Lung (tissue), 12 donors: Measurements from ENCODE around the gene MIGA2. TPM values are rescaled to one million over a fixed set of nuclear protein-coding genes. Genes with fewer than 3 reads are reported as not detected.

Experiments
- ATAC-seq: fragments of 200-7000 bp; cut with Tn5 transposase; one replicate; pipeline ENCODE4 v1.9.1; 2020; ENCODE audit warnings: moderate number of reproducible peaks; ENCODE audit not compliant: insufficient read depth, low FRiP score
- DNase-seq, 3 donors: peaks; one replicate each; pipeline ENCODE4 v3.0.0-alpha.2; 2013 to 2017
- H3K27ac ChIP-seq, 2 donors: one replicate each; pipeline ENCODE4 v1.5.1; 2013; ENCODE audit warnings: mild to moderate bottlenecking in 2 of 2, moderate library complexity in 2 of 2, control low read depth in 1 of 2, inconsistent platforms in 1 of 2, low read depth in 1 of 2, low read length in 1 of 2
- H3K27me3 ChIP-seq, 3 donors: one replicate each; pipeline ENCODE4 v1.5.1; 2013; ENCODE audit warnings: low read length in 2 of 3; ENCODE audit not compliant: control insufficient read depth in 3 of 3, insufficient read depth in 3 of 3
- H3K36me3 ChIP-seq, 4 donors: one replicate each; pipeline ENCODE4 v1.5.1; 2013; ENCODE audit warnings: low read length in 4 of 4, mild to moderate bottlenecking in 1 of 4, moderate library complexity in 1 of 4; ENCODE audit not compliant: control insufficient read depth in 4 of 4, insufficient read depth in 4 of 4
- H3K4me1 ChIP-seq, 5 donors: one replicate each; pipeline ENCODE4 v1.5.1; 2013; ENCODE audit warnings: low read length in 5 of 5, mild to moderate bottlenecking in 2 of 5, moderate library complexity in 1 of 5; ENCODE audit not compliant: control insufficient read depth in 5 of 5, insufficient read depth in 5 of 5
- H3K4me3 ChIP-seq: one replicate; pipeline ENCODE4 v1.5.1; 2013; ENCODE audit warnings: mild to moderate bottlenecking, control low read depth, moderate library complexity
- H3K9ac ChIP-seq, 2 donors: one replicate each; pipeline ENCODE4 v1.5.1; 2013; ENCODE audit warnings: low read length in 2 of 2, control low read depth in 1 of 2; ENCODE audit not compliant: insufficient read depth in 1 of 2
- H3K9me3 ChIP-seq, 4 donors: one replicate each; pipeline ENCODE4 v1.5.1; 2013; ENCODE audit warnings: low read length in 3 of 4, mild to moderate bottlenecking in 1 of 4, moderate library complexity in 1 of 4; ENCODE audit not compliant: control insufficient read depth in 4 of 4, insufficient read depth in 3 of 4
- WGBS, 2 donors: extraction: QIAGEN DNeasy Blood & Tissue Kit; methylation state at CpG; one replicate each; pipeline ENCODE4 v1.1.7; 2013; 5-methylcytosine and 5-hydroxymethylcytosine counted together
- polyA plus RNA-seq, 2 donors: library from polyadenylated mRNA; stranded (reverse); fragments of 200-250 nt; gene quantifications; one replicate each; pipeline ENCODE4 v1.2.1, GENCODE V29; 2013
- total RNA-seq, 2 donors: library from RNA; depleted of rRNA in 1 of 2; stranded (reverse); fragments of >200 nt in 1 of 2; gene quantifications; one replicate each; pipeline ENCODE4 v1.2.1, GENCODE V29; 2014 to 2021
- TF ChIP-seq, protein P1 (sequence below): IDR thresholded peaks from 2 replicates; pipeline ENCODE4 v1.5.1; 2012; ENCODE audit warnings: mild to moderate bottlenecking; ENCODE audit errors: control extremely low read depth, extremely low read depth
- donor health status: control.
- donor health status: control.
- donor health status: Bipolar disorder and iron deficiency.
- donor health status: healthy.
- donor health status: DM: yes; HTN: yes; CAD: no.

Gene MIGA2
- total and polyA plus RNA-seq, 4 donors = 18.6 to 31.6 (median 21.0) TPM

- WGBS, 2 donors = 41 to 76% methylated on average over 8 of the region's 8 CpGs
- no peak for DNase-seq
- ATAC-seq = no peak
These were observed 21.8 kb upstream of the MIGA2 start for GRCh38 chr9:129014608-129015007.

GRCh38 chr9:129021091-129021490, 15.3 kb upstream of the MIGA2 start:
- 64 to 72% methylated on average over 8 of the region's 8 CpGs for WGBS, 2 donors
- H3K27ac ChIP-seq = no peak overlapping the region
- H3K4me3 ChIP-seq = no peak overlapping the region
- H3K9me3 ChIP-seq = no peaks in the 10 kb centered on the region
- H3K4me1 ChIP-seq = peaks cover 0 to 4% (median 0%) of the 10 kb centered on the region in 5 donors
- TF ChIP-seq, protein P1, sequence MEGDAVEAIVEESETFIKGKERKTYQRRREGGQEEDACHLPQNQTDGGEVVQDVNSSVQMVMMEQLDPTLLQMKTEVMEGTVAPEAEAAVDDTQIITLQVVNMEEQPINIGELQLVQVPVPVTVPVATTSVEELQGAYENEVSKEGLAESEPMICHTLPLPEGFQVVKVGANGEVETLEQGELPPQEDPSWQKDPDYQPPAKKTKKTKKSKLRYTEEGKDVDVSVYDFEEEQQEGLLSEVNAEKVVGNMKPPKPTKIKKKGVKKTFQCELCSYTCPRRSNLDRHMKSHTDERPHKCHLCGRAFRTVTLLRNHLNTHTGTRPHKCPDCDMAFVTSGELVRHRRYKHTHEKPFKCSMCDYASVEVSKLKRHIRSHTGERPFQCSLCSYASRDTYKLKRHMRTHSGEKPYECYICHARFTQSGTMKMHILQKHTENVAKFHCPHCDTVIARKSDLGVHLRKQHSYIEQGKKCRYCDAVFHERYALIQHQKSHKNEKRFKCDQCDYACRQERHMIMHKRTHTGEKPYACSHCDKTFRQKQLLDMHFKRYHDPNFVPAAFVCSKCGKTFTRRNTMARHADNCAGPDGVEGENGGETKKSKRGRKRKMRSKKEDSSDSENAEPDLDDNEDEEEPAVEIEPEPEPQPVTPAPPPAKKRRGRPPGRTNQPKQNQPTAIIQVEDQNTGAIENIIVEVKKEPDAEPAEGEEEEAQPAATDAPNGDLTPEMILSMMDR = no peak
- peaks cover 0 to 1% (median 0%) of the 10 kb centered on the region in 4 donors for H3K36me3 ChIP-seq
- no peaks in the 10 kb centered on the region for H3K27me3 ChIP-seq
- ATAC-seq (no peak), DNase-seq (no peak)
- no peak overlapping the region for H3K9ac ChIP-seq

More at GRCh38 chr9:129014608-129015007, 21.8 kb upstream of the MIGA2 start:
- Histone ChIP-seq H3K4me3 (no peak overlapping the region), H3K27me3 (no peaks in the 10 kb centered on the region), H3K36me3 (peaks cover 3 to 44% (median 5%) of the 10 kb centered on the region in 4 donors), H3K9ac (no peak overlapping the region), H3K4me1 (no peaks in the 10 kb centered on the region), H3K9me3 (no peaks in the 10 kb centered on the region), H3K27ac (no peak overlapping the region)
- TF ChIP-seq, protein P1 = no peak

DNA sequence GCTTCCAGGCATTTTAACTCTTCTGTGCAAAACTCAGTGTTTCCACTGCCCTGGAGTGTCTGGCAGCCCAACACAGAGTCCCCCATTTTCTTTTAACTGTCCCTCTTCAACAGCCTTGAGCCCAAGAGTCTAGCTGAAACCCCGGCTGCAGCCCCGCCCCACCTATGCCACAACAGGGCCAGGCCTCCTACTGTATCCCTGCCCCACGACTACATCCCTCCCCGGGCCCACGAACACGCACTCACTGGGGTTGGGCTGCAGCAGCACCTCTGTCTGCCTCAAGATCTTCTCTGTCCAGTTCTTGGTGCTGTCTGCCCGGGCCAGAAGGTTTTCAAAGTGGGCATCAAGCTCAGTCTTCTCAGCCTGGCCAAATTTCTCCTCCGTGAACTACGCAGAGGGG, 14.4 kb upstream of the MIGA2 start:
- 92 to 94% methylated on average over 9 of the region's 9 CpGs for WGBS, 2 donors
- no peak overlapping the region for H3K27ac ChIP-seq
- no peak overlapping the region for H3K4me3 ChIP-seq
- ATAC-seq = no peak
- peaks cover 0 to 1% (median 0%) of the 10 kb centered on the region in 4 donors for H3K36me3 ChIP-seq
- no peaks in the 10 kb centered on the region for H3K9me3 ChIP-seq
- DNase-seq = no peak
- H3K9ac ChIP-seq = no peak overlapping the region
- no peaks in the 10 kb centered on the region for H3K27me3 ChIP-seq
- TF ChIP-seq, protein P1 = no peak
- peaks cover 0 to 6% (median 2%) of the 10 kb centered on the region in 5 donors for H3K4me1 ChIP-seq
